OCI-LY7 (cell line): ENCODE data around the gene KCTD13. TPM values are rescaled to one million over a fixed set of nuclear protein-coding genes. Genes with fewer than 3 reads are reported as not detected.

Experiments
- BruUV-seq: library from RNA; stranded (reverse); fragments of 400-500 nt; replicated peaks from 2 replicates; lab custom pipeline; 2021; lab: Mats Ljungman, UMichigan
- CTCF ChIA-PET: fragments of 300-600 bp; sonication (Branson Sonifier 250); formaldehyde crosslinking; loops from one replicate; lab custom pipeline; 2022; ENCODE audit warnings: antibody characterized with exemption; ENCODE audit not compliant: unreplicated experiment; lab: Charles Lee
- POLR2A ChIA-PET: fragments of 300-600 bp; sonication (Branson Sonifier 250); formaldehyde crosslinking; loops from one replicate; lab custom pipeline; 2022; ENCODE audit warnings: antibody characterized with exemption; lab: Charles Lee
- DNase-seq: peaks from one replicate; pipeline ENCODE4 v3.0.0-alpha.2; 2015; ENCODE audit warnings: low spot score
- H2AFZ ChIP-seq: fragments of 200-600 bp; sonication (generic), shearing (Covaris generic); 2 replicates; pipeline ENCODE4 v1.6.1; 2014; ENCODE audit warnings: mild to moderate bottlenecking, antibody characterized with exemption, low read length, moderate library complexity
- H3K27ac ChIP-seq: fragments of 200-600 bp; sonication (generic); 2 replicates; pipeline ENCODE4 v1.5.1; 2014; ENCODE audit warnings: mixed run types, low read depth, mild to moderate bottlenecking, moderate library complexity, low read length, inconsistent platforms; ENCODE audit not compliant: poor library complexity, severe bottlenecking
- H3K36me3 ChIP-seq: fragments of 200-600 bp; sonication (generic); 2 replicates; pipeline ENCODE4 v1.6.1; 2014; ENCODE audit warnings: mild to moderate bottlenecking, antibody characterized with exemption, low read length, moderate library complexity, mixed read lengths; ENCODE audit not compliant: insufficient read depth
- H3K4me1 ChIP-seq: fragments of 200-600 bp; sonication (generic); 2 replicates; pipeline ENCODE4 v1.5.1; 2014; ENCODE audit warnings: mild to moderate bottlenecking, low read length; ENCODE audit not compliant: insufficient read depth, poor library complexity, severe bottlenecking
- H3K4me2 ChIP-seq: fragments of 200-600 bp; sonication (generic); 2 replicates; pipeline ENCODE4 v1.6.1; 2014; ENCODE audit warnings: mild to moderate bottlenecking, low read length
- H3K4me3 ChIP-seq: fragments of 200-600 bp; sonication (generic); 2 replicates; pipeline ENCODE4 v1.5.1; 2014; ENCODE audit warnings: mild to moderate bottlenecking, low read depth, low read length; ENCODE audit not compliant: poor library complexity, severe bottlenecking
- H3K79me2 ChIP-seq: fragments of 200-600 bp; sonication (generic); 2 replicates; pipeline ENCODE4 v1.6.1; 2016; ENCODE audit warnings: low read depth, mild to moderate bottlenecking, low read length, moderate library complexity, mixed read lengths; ENCODE audit not compliant: insufficient read depth
- H3K9me2 ChIP-seq: fragments of 200-600 bp; sonication (generic); 2 replicates; pipeline ENCODE4 v1.6.1; 2016; ENCODE audit warnings: mild to moderate bottlenecking, low read length, mixed read lengths; ENCODE audit not compliant: insufficient read depth
- H3K9me3 ChIP-seq: fragments of 200-600 bp; sonication (generic); 2 replicates; pipeline ENCODE4 v1.6.1; 2014; ENCODE audit warnings: mild to moderate bottlenecking, mixed run types, low read length, mixed read lengths
- H4K20me1 ChIP-seq: fragments of 200-600 bp; sonication (generic); 2 replicates; pipeline ENCODE4 v1.6.1; 2014; ENCODE audit warnings: mild to moderate bottlenecking, antibody characterized with exemption, low read length, moderate library complexity, mixed read lengths; ENCODE audit not compliant: insufficient read depth
- EZH2phosphoT487 ChIP-seq: fragments of 200-600 bp; sonication (generic); IDR thresholded peaks from 2 replicates; pipeline ENCODE4 v1.6.1; 2018; ENCODE audit warnings: low read depth, borderline replicate concordance, mild to moderate bottlenecking, mixed run types, antibody characterized with exemption, low read length, moderate library complexity, mixed read lengths
- intact Hi-C: fragments of 100-400 bp; cut with micrococcal nuclease; formaldehyde crosslinking; loops from one replicate; pipeline ENCODE4 v1.10.0; 2022; ENCODE audit not compliant: unreplicated experiment
- total RNA-seq, 2 experiments: library from RNA; depleted of rRNA in 1 of 2; stranded (reverse); fragments of >200 nt in 1 of 2; shearing (Covaris generic) in 1 of 2; gene quantifications; 2 replicates each; pipeline ENCODE4 v1.2.3, GENCODE V29; 2014 to 2022
- TF ChIP-seq, protein P1 (sequence below): fragments of 200-600 bp; sonication (generic); conservative IDR thresholded peaks from 2 replicates; pipeline ENCODE4 v1.5.1; 2014; ENCODE audit warnings: mild to moderate bottlenecking, antibody characterized with exemption, low read length, moderate library complexity, mixed read lengths

Gene KCTD13
- total RNA-seq, 2 experiments from 2014 or later, result 15.9 to 48.0 TPM

DNA sequence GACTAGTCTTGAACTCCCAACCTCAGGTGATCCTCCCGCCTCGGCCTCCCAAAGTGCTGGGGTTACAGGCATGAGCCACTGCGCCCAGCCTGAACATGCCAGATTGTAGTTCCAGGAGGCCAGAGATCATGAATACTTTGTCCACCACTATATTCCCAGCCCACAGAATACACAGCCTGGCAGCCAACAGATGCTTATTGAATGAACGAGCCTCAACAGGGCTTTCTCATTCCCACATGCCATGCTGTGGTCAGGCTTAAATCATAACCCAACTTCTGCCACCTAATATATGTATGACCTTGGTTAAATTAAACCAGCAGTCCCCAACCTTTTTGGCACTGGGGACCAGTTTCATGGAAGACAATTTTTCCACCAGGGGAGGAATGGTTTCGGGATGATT, 32.7 kb upstream of the KCTD13 start:
- TF ChIP-seq EZH2phosphoT487, result no peak
- TF ChIP-seq, protein P1, sequence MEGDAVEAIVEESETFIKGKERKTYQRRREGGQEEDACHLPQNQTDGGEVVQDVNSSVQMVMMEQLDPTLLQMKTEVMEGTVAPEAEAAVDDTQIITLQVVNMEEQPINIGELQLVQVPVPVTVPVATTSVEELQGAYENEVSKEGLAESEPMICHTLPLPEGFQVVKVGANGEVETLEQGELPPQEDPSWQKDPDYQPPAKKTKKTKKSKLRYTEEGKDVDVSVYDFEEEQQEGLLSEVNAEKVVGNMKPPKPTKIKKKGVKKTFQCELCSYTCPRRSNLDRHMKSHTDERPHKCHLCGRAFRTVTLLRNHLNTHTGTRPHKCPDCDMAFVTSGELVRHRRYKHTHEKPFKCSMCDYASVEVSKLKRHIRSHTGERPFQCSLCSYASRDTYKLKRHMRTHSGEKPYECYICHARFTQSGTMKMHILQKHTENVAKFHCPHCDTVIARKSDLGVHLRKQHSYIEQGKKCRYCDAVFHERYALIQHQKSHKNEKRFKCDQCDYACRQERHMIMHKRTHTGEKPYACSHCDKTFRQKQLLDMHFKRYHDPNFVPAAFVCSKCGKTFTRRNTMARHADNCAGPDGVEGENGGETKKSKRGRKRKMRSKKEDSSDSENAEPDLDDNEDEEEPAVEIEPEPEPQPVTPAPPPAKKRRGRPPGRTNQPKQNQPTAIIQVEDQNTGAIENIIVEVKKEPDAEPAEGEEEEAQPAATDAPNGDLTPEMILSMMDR, result no peak
- H2AFZ ChIP-seq, result no peak overlapping the region
- no peaks in the 10 kb centered on the region for H3K9me3 ChIP-seq
- no peaks in the 10 kb centered on the region for H3K36me3 ChIP-seq
- intact Hi-C loops, result no loop called here
- CTCF ChIA-PET, result interaction anchor here (0.6 kb wide), 1 partner anchor 15 kb away, joined by 3 read pairs; no protein-coding TSS in a partner anchor
- H4K20me1 ChIP-seq, result no peaks in the 10 kb centered on the region
- no peak for DNase-seq
- no peaks in the 10 kb centered on the region for H3K9me2 ChIP-seq
- H3K4me2 ChIP-seq, result no peak overlapping the region
- POLR2A ChIA-PET, result interaction anchor here (1.2 kb wide), 1 partner anchor 15 kb away, joined by 3 read pairs; the partner anchor contains the start of gene TAOK2
- H3K27ac ChIP-seq, result no peak overlapping the region
- BruUV-seq, result no TSS peak
- peaks cover 42% of the 10 kb centered on the region for H3K4me1 ChIP-seq
- H3K79me2 ChIP-seq, result no peaks in the 10 kb centered on the region
- H3K4me3 ChIP-seq, result no peak overlapping the region

DNA sequence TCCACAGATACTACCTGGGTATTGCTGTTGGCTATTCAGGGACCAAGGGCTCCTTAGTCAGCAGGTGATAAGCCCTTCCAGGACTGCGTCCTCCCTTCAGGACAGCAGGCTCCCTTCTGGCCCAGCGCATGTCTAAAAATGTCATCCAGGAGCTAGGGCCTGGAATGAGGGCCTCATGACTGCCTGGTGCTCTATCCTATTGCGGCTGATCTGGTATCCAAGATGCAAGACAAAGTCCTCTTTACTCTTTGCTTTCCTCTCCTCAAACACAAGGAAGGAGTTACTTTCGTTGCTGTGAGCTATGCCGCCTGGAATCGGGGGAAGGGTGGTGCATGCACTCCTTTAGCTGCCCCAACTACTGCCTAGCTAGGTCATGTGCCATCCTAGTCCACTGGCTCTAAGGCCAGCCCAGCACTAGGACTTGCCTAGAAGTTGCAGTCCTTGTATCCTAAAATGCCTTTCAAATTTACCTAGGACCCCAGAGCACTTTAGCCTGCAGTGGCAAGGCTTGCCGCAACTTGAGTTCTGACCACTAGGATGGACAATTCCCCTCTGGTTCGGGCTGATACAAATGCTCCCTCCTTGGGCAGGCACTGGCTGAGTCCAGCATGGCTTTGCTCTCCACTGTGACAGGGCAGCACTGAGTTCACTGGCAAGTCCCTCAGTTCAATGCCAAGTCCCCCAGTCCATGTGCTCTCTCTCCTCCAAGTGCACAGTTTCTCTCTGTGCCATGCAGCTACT, 25.8 kb upstream of the KCTD13 start:
- Histone ChIP-seq H2AFZ (no peak overlapping the region), H3K79me2 (no peaks in the 10 kb centered on the region), H3K36me3 (no peaks in the 10 kb centered on the region), H4K20me1 (no peaks in the 10 kb centered on the region), H3K27ac (no peak overlapping the region), H3K4me3 (no peak overlapping the region), H3K9me3 (peaks cover 18% of the 10 kb centered on the region; the same call in 1 of the 2 replicates), H3K4me2 (no peak overlapping the region), H3K4me1 (peaks cover 30% of the 10 kb centered on the region), H3K9me2 (no peaks in the 10 kb centered on the region)
- ChIA-PET CTCF (no interaction called here), POLR2A (interaction anchor here (0.6 kb wide), 1 partner anchor 42 kb away, joined by 3 read pairs; no protein-coding TSS in a partner anchor)
- no TSS peak for BruUV-seq
- no peak for DNase-seq
- intact Hi-C loops, result no loop called here
- TF ChIP-seq, protein P1, result no peak
- no peak for TF ChIP-seq EZH2phosphoT487
